Vagina (tissue), 2 donors: ENCODE results near the gene MBLAC1.

Source experiments
- POLR2A ChIP-seq, 2 donors: fragments of 450-650 bp; IDR thresholded peaks; one replicate each; pipeline ENCODE4 v1.6.1; 2017; ENCODE audit warnings: antibody characterized with exemption in 2 of 2, mild to moderate bottlenecking in 2 of 2, moderate library complexity in 2 of 2
- TF ChIP-seq, protein P1 (sequence below), 3 experiments: fragments of 450-650 bp in 2 of 3; fragments of 200-600 bp in 1 of 3; sonication (generic) in 1 of 3; IDR thresholded peaks; one replicate each; pipeline ENCODE4 v1.5.1; 2017 to 2019; ENCODE audit warnings: antibody characterized with exemption in 3 of 3, mild to moderate bottlenecking in 2 of 3, moderate library complexity in 2 of 3

DNA sequence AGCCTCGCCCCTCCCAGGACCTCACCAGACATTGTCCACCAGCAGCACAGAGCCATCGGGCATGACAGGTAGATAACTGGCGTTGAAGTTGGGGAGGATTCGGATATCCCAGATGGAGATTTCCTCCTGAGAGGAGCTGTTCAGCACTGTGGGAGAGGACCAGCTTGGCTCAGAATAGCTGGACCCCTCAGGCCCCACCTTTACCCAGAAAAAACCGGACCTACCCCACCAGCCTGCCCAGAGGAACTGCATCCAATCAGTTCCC, 30.2 kb downstream of the MBLAC1 start:
- TF ChIP-seq POLR2A (IDR thresholded peaks at IDR 0.05): no peak
- TF ChIP-seq, protein P1, sequence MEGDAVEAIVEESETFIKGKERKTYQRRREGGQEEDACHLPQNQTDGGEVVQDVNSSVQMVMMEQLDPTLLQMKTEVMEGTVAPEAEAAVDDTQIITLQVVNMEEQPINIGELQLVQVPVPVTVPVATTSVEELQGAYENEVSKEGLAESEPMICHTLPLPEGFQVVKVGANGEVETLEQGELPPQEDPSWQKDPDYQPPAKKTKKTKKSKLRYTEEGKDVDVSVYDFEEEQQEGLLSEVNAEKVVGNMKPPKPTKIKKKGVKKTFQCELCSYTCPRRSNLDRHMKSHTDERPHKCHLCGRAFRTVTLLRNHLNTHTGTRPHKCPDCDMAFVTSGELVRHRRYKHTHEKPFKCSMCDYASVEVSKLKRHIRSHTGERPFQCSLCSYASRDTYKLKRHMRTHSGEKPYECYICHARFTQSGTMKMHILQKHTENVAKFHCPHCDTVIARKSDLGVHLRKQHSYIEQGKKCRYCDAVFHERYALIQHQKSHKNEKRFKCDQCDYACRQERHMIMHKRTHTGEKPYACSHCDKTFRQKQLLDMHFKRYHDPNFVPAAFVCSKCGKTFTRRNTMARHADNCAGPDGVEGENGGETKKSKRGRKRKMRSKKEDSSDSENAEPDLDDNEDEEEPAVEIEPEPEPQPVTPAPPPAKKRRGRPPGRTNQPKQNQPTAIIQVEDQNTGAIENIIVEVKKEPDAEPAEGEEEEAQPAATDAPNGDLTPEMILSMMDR (IDR thresholded peaks at IDR 0.05): no peak
